GM21360 (cell line): ENCODE measurements around the gene NRDC.
"Not testable (repeated sequence)": the region's sequence is repeated elsewhere in the genome, so short reads cannot be mapped to it uniquely, and the experiment has no call there.

Experiments used
- ATAC-seq: cut with Tn5 transposase; IDR thresholded peaks from one replicate; pipeline ENCODE4 v1.9.1; 2021; ENCODE audit warnings: mild to moderate bottlenecking, moderate library complexity; ENCODE audit not compliant: unreplicated experiment

The NRDC gene

DNA sequence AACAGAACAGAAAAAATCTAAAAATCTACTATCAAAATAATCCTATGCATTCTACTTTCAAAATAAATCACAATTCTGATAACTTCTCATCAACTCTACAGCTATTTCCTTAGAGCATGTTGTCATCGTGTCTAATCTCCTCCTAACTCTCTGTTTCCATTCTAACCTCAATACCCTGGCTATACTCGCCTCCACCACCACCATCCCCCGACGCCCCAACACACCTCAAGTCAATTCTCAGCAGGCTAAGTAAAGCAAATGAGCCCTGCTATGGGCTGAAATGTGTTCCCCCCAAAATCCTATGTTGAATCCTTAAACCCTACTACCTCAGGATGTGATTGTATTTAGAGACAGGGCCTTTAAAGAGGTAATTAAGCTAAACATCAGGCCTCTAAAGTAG is 34.6 kb downstream of the NRDC start:
- ATAC-seq, result no peak

GRCh38 chr1:51842261-51842660 is 36.3 kb downstream of the NRDC start:
- no peak for ATAC-seq

- no peak for ATAC-seq
Observed at GRCh38 chr1:51840743-51841461, 37.6 kb downstream of the NRDC start.

- ATAC-seq, result no peak
Observed at GRCh38 chr1:51840182-51840581, 38.3 kb downstream of the NRDC start.

DNA sequence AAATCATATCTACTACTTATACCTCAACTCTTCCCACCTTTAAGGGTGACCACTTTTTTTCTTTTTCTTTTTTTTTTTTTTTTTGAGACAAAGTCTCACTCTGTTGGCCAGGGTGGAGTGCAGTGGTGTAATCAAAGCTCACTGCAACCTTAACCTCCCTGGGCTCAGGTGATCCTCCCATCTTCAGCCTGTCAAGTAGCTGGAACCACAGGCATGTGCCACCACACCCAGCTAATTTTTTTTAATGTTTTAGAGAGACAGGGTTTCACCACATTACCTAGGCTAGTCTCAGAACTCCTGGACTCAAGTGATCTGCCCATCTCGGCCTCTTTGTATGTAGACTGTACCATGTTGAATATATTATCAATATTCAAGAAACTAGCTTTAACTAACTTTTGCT is 39.4 kb downstream of the NRDC start:
- ATAC-seq, result no peak

DNA sequence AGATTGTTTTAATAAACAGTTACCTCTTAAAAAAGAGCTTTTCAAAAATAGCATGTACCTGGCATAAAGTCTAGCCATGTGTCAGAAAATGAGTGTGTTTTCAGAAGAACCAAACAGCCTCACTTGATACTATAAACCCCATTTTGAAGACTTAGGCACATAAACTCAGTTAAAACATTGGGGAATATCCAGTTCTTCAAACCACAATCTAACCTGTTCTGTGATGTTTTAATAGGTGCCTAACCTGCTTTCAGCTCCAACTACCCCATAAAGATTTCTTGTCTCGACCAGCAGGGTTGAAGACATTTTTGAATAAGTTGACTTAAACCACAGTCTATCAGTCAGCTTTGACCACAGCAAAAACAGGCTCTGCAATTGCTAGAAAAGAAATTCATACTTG is 41.3 kb downstream of the NRDC start:
- no peak for ATAC-seq

GRCh38 chr1:51833700-51834099 is 44.8 kb downstream of the NRDC start:
- ATAC-seq, result no peak

DNA sequence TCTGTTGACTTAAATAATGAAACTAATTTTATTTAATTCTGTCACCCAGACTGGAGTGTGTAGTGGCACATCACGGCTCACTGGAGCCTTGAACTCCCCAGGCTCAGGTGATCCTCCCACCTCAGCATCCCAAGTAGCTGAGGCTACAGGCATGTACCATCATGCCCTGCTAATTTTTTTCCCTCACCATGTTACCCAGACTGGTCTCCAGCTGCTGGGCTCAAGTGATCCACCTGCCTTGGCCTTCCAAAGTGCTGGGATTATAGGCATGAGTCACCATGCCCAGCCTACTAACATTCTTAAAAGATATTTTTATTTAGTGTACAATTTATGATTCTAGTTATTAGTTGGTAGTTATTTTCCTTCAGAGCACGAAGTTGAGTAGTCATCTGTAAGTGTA is 49.5 kb downstream of the NRDC start:
- ATAC-seq, result no peak

DNA sequence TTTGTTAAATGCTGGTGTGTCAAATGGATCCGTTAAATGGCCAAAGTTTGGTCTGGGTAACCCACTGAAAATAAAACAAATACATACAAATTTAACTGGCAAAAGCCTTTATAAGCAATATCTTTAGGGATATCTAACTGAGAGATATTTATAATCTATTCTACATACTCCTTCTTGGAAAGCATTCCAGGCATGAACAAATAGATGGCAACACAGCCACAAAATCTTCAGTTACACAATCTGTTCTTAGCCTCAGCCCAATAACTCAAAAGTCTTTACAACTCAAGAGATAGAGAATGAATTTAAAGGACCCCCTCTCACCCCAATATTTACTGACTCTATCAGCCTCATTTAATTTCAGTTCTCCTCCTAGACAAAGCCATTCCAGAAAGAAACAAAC is 58.7 kb downstream of the NRDC start:
- no peak for ATAC-seq

GRCh38 chr1:51819021-51819420 is 59.5 kb downstream of the NRDC start:
- not testable (repeated sequence) for ATAC-seq

GRCh38 chr1:51818487-51818886 is 60.0 kb downstream of the NRDC start:
- ATAC-seq, result no peak

GRCh38 chr1:51814513-51814912 is 64.0 kb downstream of the NRDC start:
- ATAC-seq, result no peak

- ATAC-seq, result peak; percentile 68
Observed at GRCh38 chr1:51799372-51799771, 79.2 kb downstream of the NRDC start.

- no peak for ATAC-seq
Observed at GRCh38 chr1:51794868-51795267, 83.7 kb downstream of the NRDC start.

- ATAC-seq, result no peak
Observed at GRCh38 chr1:51794260-51794659, 84.3 kb downstream of the NRDC start.

- ATAC-seq, result no peak
Observed at GRCh38 chr1:51792864-51793263, 85.7 kb downstream of the NRDC start.

- no peak for ATAC-seq
Observed at GRCh38 chr1:51791888-51792287, 86.6 kb downstream of the NRDC start.

- ATAC-seq, result no peak
Observed at GRCh38 chr1:51790385-51790784, 88.1 kb downstream of the NRDC start.

GRCh38 chr1:51789342-51789741 is 89.2 kb downstream of the NRDC start:
- no peak for ATAC-seq

DNA sequence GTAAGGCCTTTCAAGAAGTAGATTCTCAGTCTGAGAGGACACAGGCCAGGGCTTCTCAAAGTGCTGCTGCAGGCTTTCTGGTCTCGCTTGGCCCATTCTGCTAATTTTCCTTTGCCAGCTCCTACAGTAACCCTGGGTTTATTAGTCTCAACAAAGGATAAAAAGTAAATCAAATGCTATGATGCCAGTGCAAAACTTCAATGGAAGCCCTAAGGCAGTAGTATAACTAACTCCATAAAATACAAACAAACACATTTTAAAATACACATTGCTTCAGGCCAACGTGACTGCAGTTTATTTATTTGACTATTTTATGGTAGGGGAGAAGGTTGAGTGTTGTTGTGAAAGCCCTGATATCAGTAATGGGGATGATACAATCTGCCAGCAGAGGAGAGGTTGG is 89.6 kb downstream of the NRDC start:
- ATAC-seq, result no peak

DNA sequence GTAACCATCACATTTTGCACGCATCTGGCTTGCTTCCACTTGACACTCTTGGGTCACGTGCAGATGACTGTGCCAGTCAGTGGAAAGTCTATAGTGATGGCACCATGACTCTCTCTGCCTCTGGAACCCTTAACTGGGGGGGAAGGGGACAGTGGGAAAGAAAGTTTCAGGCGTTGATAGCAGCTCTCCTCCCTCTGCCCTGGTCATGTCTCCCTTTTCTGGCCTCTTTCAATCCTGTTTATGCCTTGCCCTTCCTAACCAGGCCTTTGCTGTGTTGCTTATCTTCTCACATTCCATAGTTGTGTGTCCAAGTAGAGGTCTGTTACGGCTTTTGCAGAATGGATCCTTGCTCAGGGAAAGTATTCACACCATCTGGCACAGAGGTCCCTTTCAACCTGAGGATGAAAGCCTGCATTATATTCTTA is 93.5 kb downstream of the NRDC start:
- no peak for ATAC-seq

DNA sequence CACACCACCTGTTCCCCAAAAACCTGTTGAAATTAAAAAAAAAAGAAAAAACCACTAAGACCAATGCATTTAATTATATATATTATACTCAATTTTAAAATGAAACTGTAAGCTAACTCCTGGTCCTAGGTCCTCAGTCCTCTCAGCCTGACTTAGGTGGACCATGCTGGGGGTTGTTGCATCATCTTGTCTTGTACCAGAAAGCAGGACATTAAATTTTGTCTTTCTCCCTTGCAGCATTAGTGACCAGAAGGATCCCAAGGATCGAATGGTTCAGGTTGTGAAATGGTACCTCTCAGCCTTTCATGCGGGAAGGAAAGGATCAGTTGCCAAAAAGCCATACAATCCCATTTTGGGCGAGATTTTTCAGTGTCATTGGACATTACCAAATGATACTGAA is 97.6 kb downstream of the NRDC start:
- no peak for ATAC-seq

DNA sequence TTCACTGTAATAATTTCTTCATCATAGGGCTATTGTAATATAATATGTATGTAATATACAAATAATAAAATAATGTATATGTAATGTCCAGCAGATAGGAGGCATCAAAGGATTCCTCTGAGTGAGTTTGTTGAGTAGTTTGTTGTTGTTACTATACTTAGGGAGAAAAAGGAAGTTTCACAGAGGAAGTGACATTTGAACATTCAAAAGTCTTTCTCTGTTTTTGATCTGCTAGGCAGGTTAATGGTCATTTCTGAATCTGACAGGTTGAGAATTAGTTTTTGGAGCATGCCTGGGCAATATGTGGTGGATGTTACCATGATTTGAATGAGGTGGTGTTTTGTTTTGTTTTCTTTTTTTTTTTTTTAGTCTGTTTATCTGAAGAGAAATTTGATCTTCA is 102.1 kb downstream of the NRDC start:
- no peak for ATAC-seq
